Stimulated activated CD4-positive, alpha-beta T cell treated with anti-CD3 and anti-CD28 coated beads, Interleukin-1b, Interleukin-23, amount 100 ng/mL, for 48 hours (primary cell): ENCODE results near the gene CNIH2.
A peak's percentile ranks its signal among the peaks of the same experiment; 100 is the strongest.
"Not testable (repeated sequence)": the region's sequence is repeated elsewhere in the genome, so short reads cannot be mapped to it uniquely, and the experiment has no call there.

ENCODE experiments used
- DNase-seq: peaks from one replicate; pipeline ENCODE4 v3.0.0-alpha.2; 2020

The CNIH2 gene

GRCh38 chr11:66259956-66260355, 18.0 kb upstream of the CNIH2 start:
- no peak for DNase-seq

- DNase-seq = no peak
These were observed 16.4 kb upstream of the CNIH2 start for GRCh38 chr11:66261578-66261977.

GRCh38 chr11:66262191-66262590, 15.8 kb upstream of the CNIH2 start:
- DNase-seq = no peak

GRCh38 chr11:66262696-66263095, 15.3 kb upstream of the CNIH2 start:
- no peak for DNase-seq

GRCh38 chr11:66263231-66263630, 14.7 kb upstream of the CNIH2 start:
- DNase-seq = no peak

GRCh38 chr11:66263785-66264184, 14.2 kb upstream of the CNIH2 start:
- DNase-seq = no peak

- no peak for DNase-seq
These were observed 13.6 kb upstream of the CNIH2 start for GRCh38 chr11:66264383-66264782.

- DNase-seq = peak; percentile 49
These were observed 13.1 kb upstream of the CNIH2 start for GRCh38 chr11:66264914-66265313.

- no peak for DNase-seq
These were observed 12.2 kb upstream of the CNIH2 start for GRCh38 chr11:66265531-66266377.

- no peak for DNase-seq
These were observed 11.5 kb upstream of the CNIH2 start for GRCh38 chr11:66266378-66267038.

- DNase-seq = no peak
These were observed 11.0 kb upstream of the CNIH2 start for GRCh38 chr11:66267039-66267378.

GRCh38 chr11:66267379-66268243, 10.4 kb upstream of the CNIH2 start:
- DNase-seq = peak; percentile 89

GRCh38 chr11:66268244-66268951, 9.6 kb upstream of the CNIH2 start, which contains the start of gene RAB1B:
RAB1B (plus strand) TSS chr11:66268639; CDS start chr11:66268680, 41 bp downstream.
- peak; percentile 100 for DNase-seq

GRCh38 chr11:66268952-66269905, 8.7 kb upstream of the CNIH2 start:
- no peak for DNase-seq

- DNase-seq = no peak
These were observed 6.2 kb upstream of the CNIH2 start for GRCh38 chr11:66271816-66272215.

- no peak for DNase-seq
These were observed 5.4 kb upstream of the CNIH2 start for GRCh38 chr11:66272596-66272995.

GRCh38 chr11:66274219-66274618, 3.8 kb upstream of the CNIH2 start:
- no peak for DNase-seq

- no peak for DNase-seq
These were observed 2.6 kb upstream of the CNIH2 start for GRCh38 chr11:66275396-66275795.

- DNase-seq = no peak
These were observed 1.9 kb upstream of the CNIH2 start for GRCh38 chr11:66275984-66276612.

- not testable (repeated sequence) for DNase-seq
These were observed 1.4 kb upstream of the CNIH2 start for GRCh38 chr11:66276619-66277018.

GRCh38 chr11:66277064-66277463, 911 bp upstream of the CNIH2 start:
- not testable (repeated sequence) for DNase-seq
